ENCODE data around the gene PLXNA4. TPM values are rescaled to one million over a fixed set of nuclear protein-coding genes. Genes with fewer than 3 reads are reported as not detected.

Gene PLXNA4
- total RNA-seq, 4 donors from 2014 or later: 1.1 to 2.8 (median 1.4) TPM

- in situ Hi-C loops (cut with MboI; ENCODE audit: low pct_ligation_motif_present in 1 of 4, low pct_unique_long_range_greater_than_20kb in 1 of 4, low sequenced_read_pairs in 3 of 4) (no loop called here), intact Hi-C loops (cut with DNase I; ENCODE audit: low total_unique reads) (no loop called here)
- Histone ChIP-seq H3K4me3 (no peak overlapping the region), H3K9me3 (no peaks in the 10 kb centered on the region), H3K27ac (no peak overlapping the region), H3K27me3 (no peaks in the 10 kb centered on the region), H3K36me3 (no peaks in the 10 kb centered on the region), H3K4me1 (no peaks in the 10 kb centered on the region)
- TF ChIP-seq POLR2AphosphoS5 (IDR thresholded peaks at IDR 0.05): no peak
- no peak for TF ChIP-seq EP300 (IDR thresholded peaks at IDR 0.05; ENCODE audit: low read depth)
- TF ChIP-seq, protein P1, sequence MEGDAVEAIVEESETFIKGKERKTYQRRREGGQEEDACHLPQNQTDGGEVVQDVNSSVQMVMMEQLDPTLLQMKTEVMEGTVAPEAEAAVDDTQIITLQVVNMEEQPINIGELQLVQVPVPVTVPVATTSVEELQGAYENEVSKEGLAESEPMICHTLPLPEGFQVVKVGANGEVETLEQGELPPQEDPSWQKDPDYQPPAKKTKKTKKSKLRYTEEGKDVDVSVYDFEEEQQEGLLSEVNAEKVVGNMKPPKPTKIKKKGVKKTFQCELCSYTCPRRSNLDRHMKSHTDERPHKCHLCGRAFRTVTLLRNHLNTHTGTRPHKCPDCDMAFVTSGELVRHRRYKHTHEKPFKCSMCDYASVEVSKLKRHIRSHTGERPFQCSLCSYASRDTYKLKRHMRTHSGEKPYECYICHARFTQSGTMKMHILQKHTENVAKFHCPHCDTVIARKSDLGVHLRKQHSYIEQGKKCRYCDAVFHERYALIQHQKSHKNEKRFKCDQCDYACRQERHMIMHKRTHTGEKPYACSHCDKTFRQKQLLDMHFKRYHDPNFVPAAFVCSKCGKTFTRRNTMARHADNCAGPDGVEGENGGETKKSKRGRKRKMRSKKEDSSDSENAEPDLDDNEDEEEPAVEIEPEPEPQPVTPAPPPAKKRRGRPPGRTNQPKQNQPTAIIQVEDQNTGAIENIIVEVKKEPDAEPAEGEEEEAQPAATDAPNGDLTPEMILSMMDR (IDR thresholded peaks at IDR 0.05): no peak
- no peak for TF ChIP-seq POLR2A (IDR thresholded peaks at IDR 0.05)
- WGBS, 2 donors (ENCODE audit: low coverage in 1 of 2): 71 to 89% methylated on average over 1 to 3 of the region's 3 CpGs
- DNase-seq: no peak
Observed at GRCh38 chr7:132553031-132553430, 23.2 kb downstream of the PLXNA4 start.

DNA sequence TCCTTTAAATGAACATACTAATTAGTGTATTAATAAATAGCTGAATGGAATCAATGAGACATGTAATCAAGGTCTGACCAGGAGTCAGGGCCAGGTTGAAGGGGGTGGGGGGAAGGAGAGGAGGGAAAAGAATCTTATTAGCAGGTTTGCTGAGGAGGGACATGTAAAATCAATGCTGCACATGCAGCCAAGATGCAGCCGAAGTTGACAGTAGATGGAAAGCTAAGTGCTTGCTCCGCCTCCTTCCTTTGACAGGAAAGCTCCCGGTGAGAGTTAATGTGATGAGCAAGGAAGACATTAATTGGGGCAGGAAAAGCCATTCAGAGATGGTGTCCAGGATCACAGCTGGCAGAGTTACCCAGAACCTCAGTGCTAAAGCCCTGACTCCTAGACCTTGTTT lies 24.4 kb downstream of the PLXNA4 start:
- Histone ChIP-seq H3K9me3 (no peaks in the 10 kb centered on the region), H3K27ac (no peak overlapping the region), H3K4me1 (no peaks in the 10 kb centered on the region), H3K27me3 (no peaks in the 10 kb centered on the region), H3K4me3 (no peak overlapping the region), H3K36me3 (no peaks in the 10 kb centered on the region)
- DNase-seq: no peak
- intact Hi-C loops (cut with DNase I; ENCODE audit: low total_unique reads): no loop called here
- 68% methylated on average over 3 of the region's 3 CpGs; no CpG with 5 or more reads in 1 of the 2 donors for WGBS, 2 donors (ENCODE audit: low coverage in 1 of 2)
- in situ Hi-C loops (cut with MboI; ENCODE audit: low pct_ligation_motif_present in 1 of 4, low pct_unique_long_range_greater_than_20kb in 1 of 4, low sequenced_read_pairs in 3 of 4): no loop called here
- TF ChIP-seq EP300 (IDR thresholded peaks at IDR 0.05; ENCODE audit: low read depth): no peak
- no peak for TF ChIP-seq POLR2A (IDR thresholded peaks at IDR 0.05)
- TF ChIP-seq POLR2AphosphoS5 (IDR thresholded peaks at IDR 0.05): no peak
- TF ChIP-seq, protein P1 (IDR thresholded peaks at IDR 0.05): no peak

DNA sequence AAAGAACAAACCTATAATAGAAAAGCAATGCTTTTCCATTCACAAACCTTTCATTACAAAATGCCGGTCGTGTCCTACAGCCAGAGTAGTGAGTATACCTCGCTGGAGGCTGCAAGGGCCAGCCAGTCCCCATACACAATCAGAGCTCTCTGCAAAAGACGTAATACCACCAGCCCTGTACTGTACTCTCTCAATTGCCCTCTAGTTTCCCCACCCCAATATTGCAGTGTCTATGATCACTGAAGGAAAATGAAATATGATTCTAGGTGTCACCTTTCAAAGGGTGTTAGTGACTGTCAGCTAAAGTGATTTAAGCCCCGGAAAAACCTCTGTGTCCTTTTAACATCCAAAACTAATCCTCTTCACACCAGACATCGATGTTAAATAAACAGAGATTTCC lies 24.8 kb downstream of the PLXNA4 start:
- no peak overlapping the region for H3K4me3 ChIP-seq
- no peaks in the 10 kb centered on the region for H3K27me3 ChIP-seq
- in situ Hi-C loops (cut with MboI; ENCODE audit: low pct_ligation_motif_present in 1 of 4, low pct_unique_long_range_greater_than_20kb in 1 of 4, low sequenced_read_pairs in 3 of 4): no loop called here
- TF ChIP-seq EP300 (IDR thresholded peaks at IDR 0.05; ENCODE audit: low read depth) (no peak), POLR2A (IDR thresholded peaks at IDR 0.05) (no peak), POLR2AphosphoS5 (IDR thresholded peaks at IDR 0.05) (no peak)
- TF ChIP-seq, protein P1 (IDR thresholded peaks at IDR 0.05): no peak
- DNase-seq: no peak
- 77 to 79% methylated on average over 6 of the region's 6 CpGs for WGBS, 2 donors (ENCODE audit: low coverage in 1 of 2)
- H3K27ac ChIP-seq: no peak overlapping the region
- no peaks in the 10 kb centered on the region for H3K9me3 ChIP-seq
- no peaks in the 10 kb centered on the region for H3K36me3 ChIP-seq
- intact Hi-C loops (cut with DNase I; ENCODE audit: low total_unique reads): no loop called here
- H3K4me1 ChIP-seq: no peaks in the 10 kb centered on the region

GRCh38 chr7:132548489-132549078 lies 27.7 kb downstream of the PLXNA4 start:
- no peaks in the 10 kb centered on the region for H3K9me3 ChIP-seq
- intact Hi-C loops (cut with DNase I; ENCODE audit: low total_unique reads): no loop called here
- TF ChIP-seq, protein P1 (IDR thresholded peaks at IDR 0.05): no peak
- TF ChIP-seq EP300 (IDR thresholded peaks at IDR 0.05; ENCODE audit: low read depth): no peak
- TF ChIP-seq POLR2A (IDR thresholded peaks at IDR 0.05): no peak
- no peak for TF ChIP-seq POLR2AphosphoS5 (IDR thresholded peaks at IDR 0.05)
- H3K27me3 ChIP-seq: no peaks in the 10 kb centered on the region
- H3K36me3 ChIP-seq: no peaks in the 10 kb centered on the region
- DNase-seq: no peak
- in situ Hi-C loops (cut with MboI; ENCODE audit: low pct_ligation_motif_present in 1 of 4, low pct_unique_long_range_greater_than_20kb in 1 of 4, low sequenced_read_pairs in 3 of 4): no loop called here
- H3K4me1 ChIP-seq: no peaks in the 10 kb centered on the region
- no peak overlapping the region for H3K4me3 ChIP-seq
- 37% methylated on average over 4 of the region's 4 CpGs; no CpG with 5 or more reads in 1 of the 2 donors for WGBS, 2 donors (ENCODE audit: low coverage in 1 of 2)
- no peak overlapping the region for H3K27ac ChIP-seq
